ENCODE results near the gene MBD3.

DNA sequence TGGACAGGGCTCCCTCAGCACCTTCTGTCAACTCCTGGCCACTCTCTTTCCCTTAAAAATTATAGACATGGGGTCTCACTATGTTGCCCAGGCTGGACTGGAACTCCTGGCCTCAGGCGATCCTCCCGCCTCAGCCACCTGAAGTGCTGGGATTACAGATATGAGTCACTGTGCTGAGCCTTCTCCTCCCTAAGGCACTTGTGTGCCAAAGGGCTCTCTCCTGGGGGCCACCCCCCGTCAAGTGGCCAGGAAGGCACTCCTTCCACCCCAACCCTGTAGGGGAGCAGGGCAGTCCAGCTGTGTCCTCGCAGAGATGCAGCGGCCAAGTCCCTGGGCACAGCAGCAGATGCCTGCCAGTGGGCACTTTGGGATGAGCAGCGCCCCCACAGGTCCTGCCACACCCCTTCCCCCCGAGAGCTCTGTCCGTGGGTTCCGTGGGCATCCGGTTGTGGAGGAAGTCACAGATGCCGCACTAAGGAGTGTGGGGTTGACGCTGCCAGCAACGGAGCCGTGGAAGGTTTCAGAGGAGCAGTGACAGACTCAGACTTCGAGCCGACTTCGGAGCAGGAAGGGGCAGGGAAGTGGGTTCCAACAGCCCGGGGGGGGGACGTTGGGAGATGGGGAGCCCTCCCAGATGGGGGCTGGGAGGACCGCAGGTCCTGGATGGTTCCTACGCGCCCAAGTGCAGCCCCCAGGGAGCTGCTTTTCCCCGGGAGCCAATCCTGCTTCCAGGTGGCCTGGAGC lies 15.9 kb upstream of the MBD3 start:
- TF ChIP-seq HDGF (IDR thresholded peaks at IDR 0.05; ENCODE audit: borderline replicate concordance) (no peak), ELF4 (IDR thresholded peaks at IDR 0.05) (no peak), BHLHE40 (IDR thresholded peaks at IDR 0.05; ENCODE audit: borderline replicate concordance) (no peak), ZNF384 (IDR thresholded peaks at IDR 0.05) (no peak), ARNT (IDR thresholded peaks at IDR 0.05) (no peak)
